Testis (tissue), 3 donors: ENCODE measurements around the gene PHACTR4. TPM values are rescaled to one million over a fixed set of nuclear protein-coding genes. Genes with fewer than 3 reads are reported as not detected.
A peak's percentile ranks its signal among the peaks of the same experiment; 100 is the strongest.
"Not testable (repeated sequence)": the region's sequence is repeated elsewhere in the genome, so short reads cannot be mapped to it uniquely, and the experiment has no call there.

ENCODE experiments used
- DNase-seq: peaks from one replicate; pipeline ENCODE4 v3.0.0-alpha.2; 2019
- H3K27ac ChIP-seq, 2 donors: fragments of 200-600 bp; sonication (generic); one replicate each; pipeline ENCODE4 v1.5.1; 2019
- H3K27me3 ChIP-seq: fragments of 200-600 bp; sonication (generic); one replicate; pipeline ENCODE4 v1.5.1; 2019
- H3K36me3 ChIP-seq: fragments of 200-600 bp; sonication (generic); one replicate; pipeline ENCODE4 v1.5.1; 2017; ENCODE audit warnings: low read depth; ENCODE audit errors: missing control alignments
- H3K4me1 ChIP-seq: fragments of 200-600 bp; sonication (generic); one replicate; pipeline ENCODE4 v1.5.1; 2019
- H3K4me3 ChIP-seq, 2 donors: fragments of 200-600 bp; sonication (generic); one replicate each; pipeline ENCODE4 v1.5.1; 2017 to 2019
- H3K9me3 ChIP-seq: fragments of 200-600 bp; sonication (generic); one replicate; pipeline ENCODE4 v1.5.1; 2017
- CTCF ChIP-seq, 3 experiments: fragments of 450-650 bp in 2 of 3; fragments of 200-600 bp in 1 of 3; sonication (generic) in 1 of 3; IDR thresholded peaks; one replicate each; pipeline ENCODE4 v1.5.1; 2016 to 2019; ENCODE audit warnings: antibody characterized with exemption in 3 of 3, mild to moderate bottlenecking in 2 of 3, moderate library complexity in 1 of 3
- POLR2A ChIP-seq: fragments of 450-650 bp; IDR thresholded peaks from one replicate; pipeline ENCODE4 v1.6.1; 2017; ENCODE audit warnings: antibody characterized with exemption, mild to moderate bottlenecking, moderate library complexity
- WGBS, 2 donors: methylation state at CpG; one replicate each; pipeline ENCODE4 v1.1.5; 2018; 5-methylcytosine and 5-hydroxymethylcytosine counted together
- intact Hi-C: fragments of 100-400 bp; cut with DNase I; formaldehyde crosslinking; loops from one replicate; pipeline ENCODE4 v1.15.1; 2023; ENCODE audit warnings: low total_unique reads
- polyA plus RNA-seq: library from polyadenylated mRNA; stranded (reverse); fragments of 350-450 nt; fragmentation: Illumina TruSeq; extraction: RNeasy Lipid Tissue Mini Kit (QIAGEN cat#74804); gene quantifications from one replicate; pipeline ENCODE4 v1.2.3, GENCODE V29; 2014; ENCODE audit warnings: low read depth, low replicate concordance; ENCODE audit not compliant: insufficient read depth
- total RNA-seq, 2 donors: library from RNA; depleted of rRNA; stranded (reverse); fragments of >200 nt; gene quantifications; one replicate each; pipeline ENCODE4 v1.2.3, GENCODE V29; 2016

PHACTR4 gene
- total and polyA plus RNA-seq, 3 donors from 2014 or later = 33.1 to 51.8 (median 40.9) TPM

DNA sequence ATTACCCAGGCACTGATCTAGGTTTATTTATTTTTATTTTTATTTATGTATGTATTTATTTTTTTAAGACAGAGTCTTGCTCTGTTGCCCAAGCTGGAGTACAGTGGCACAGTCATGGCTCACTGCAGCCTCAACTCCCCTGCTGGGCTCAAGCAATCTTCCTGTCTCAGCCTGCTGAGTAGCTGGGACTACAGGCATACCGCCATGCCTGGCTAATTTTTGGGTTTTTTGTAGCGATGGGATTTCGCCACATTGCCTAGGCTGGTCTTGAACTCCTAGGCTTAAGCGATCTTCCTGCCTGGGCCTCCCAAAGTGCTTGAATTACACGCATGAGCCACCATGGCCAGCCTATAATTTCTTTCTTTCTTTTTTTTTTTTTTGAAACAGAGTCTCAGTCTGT, 9.4 kb downstream of the PHACTR4 start:
- TF ChIP-seq POLR2A = no peak
- no peak for TF ChIP-seq CTCF (IDR thresholded peaks at IDR 0.05)
- H3K4me3 ChIP-seq = no peak overlapping the region
- intact Hi-C loops = no loop called here
- DNase-seq = no peak
- WGBS, 2 donors = 97 to 98% methylated on average over 5 of the region's 5 CpGs
- no peaks in the 10 kb centered on the region for H3K27me3 ChIP-seq
- H3K4me1 ChIP-seq = peaks cover 13% of the 10 kb centered on the region
- H3K9me3 ChIP-seq = no peaks in the 10 kb centered on the region
- no peaks in the 10 kb centered on the region for H3K36me3 ChIP-seq
- H3K27ac ChIP-seq = no peak overlapping the region

DNA sequence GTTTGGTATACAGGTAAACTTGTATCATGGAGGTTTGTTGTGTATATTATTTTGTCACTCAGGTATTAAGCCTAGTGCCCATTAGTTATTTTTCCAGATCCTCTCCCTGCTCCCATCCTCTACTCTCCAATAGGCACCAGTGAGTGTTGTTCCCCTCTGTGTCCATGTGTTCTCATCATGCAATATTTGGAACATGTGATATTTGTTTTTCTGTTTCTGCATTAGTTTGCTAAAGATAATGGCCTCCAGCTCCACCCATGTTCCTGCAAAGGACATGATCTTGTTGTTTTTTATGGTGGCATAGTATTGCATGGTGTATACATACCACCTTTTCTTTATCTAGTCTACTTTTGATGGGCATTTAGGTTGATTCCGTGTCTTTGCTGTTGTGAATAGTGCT, 10.9 kb downstream of the PHACTR4 start:
- H3K36me3 ChIP-seq = no peaks in the 10 kb centered on the region
- TF ChIP-seq POLR2A = no peak
- no peak for TF ChIP-seq CTCF (IDR thresholded peaks at IDR 0.05)
- no peak overlapping the region for H3K4me3 ChIP-seq
- no peak for DNase-seq
- peaks cover 8% of the 10 kb centered on the region for H3K4me1 ChIP-seq
- no peaks in the 10 kb centered on the region for H3K27me3 ChIP-seq
- H3K9me3 ChIP-seq = no peaks in the 10 kb centered on the region
- H3K27ac ChIP-seq = no peak overlapping the region
- intact Hi-C loops = no loop called here
- WGBS, 2 donors = 89 to 97% methylated on average over 1 of the region's 1 CpG

DNA sequence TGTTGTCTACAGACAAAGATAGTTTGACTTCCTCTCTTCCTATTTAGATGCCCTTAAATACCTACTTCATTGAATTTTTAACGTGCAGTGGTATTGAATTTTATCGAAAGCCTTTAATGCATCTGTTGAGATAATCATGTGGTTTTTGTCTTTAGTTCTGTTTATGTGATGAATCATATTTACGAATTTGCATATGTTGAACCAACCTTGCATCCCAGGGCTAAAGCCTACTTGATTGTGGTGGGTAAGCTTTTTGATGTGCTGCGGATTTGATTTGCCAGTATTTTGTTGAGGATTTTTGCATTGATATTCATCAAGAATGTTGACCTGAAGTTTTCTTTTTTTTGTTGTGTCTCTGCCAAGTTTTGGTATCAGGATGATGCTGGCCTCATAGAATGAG, 14.2 kb downstream of the PHACTR4 start:
- intact Hi-C loops, H3K36me3 ChIP-seq, H3K27ac ChIP-seq, H3K4me3 ChIP-seq, DNase-seq, H3K9me3 ChIP-seq, H3K4me1 ChIP-seq, H3K27me3 ChIP-seq: not testable (repeated sequence)
- 95 to 98% methylated on average over 4 of the region's 4 CpGs for WGBS, 2 donors

- Histone ChIP-seq H3K4me1 (no peaks in the 10 kb centered on the region), H3K4me3 (no peak overlapping the region), H3K27ac (no peak overlapping the region), H3K36me3 (no peaks in the 10 kb centered on the region), H3K27me3 (no peaks in the 10 kb centered on the region), H3K9me3 (no peaks in the 10 kb centered on the region)
- no peak for DNase-seq
- intact Hi-C loops = no loop called here
- 78 to 87% methylated on average over 6 of the region's 6 CpGs for WGBS, 2 donors
- TF ChIP-seq CTCF (IDR thresholded peaks at IDR 0.05) (no peak), POLR2A (no peak)
Measured at GRCh38 chr1:28392027-28392652, 22.6 kb downstream of the PHACTR4 start.

DNA sequence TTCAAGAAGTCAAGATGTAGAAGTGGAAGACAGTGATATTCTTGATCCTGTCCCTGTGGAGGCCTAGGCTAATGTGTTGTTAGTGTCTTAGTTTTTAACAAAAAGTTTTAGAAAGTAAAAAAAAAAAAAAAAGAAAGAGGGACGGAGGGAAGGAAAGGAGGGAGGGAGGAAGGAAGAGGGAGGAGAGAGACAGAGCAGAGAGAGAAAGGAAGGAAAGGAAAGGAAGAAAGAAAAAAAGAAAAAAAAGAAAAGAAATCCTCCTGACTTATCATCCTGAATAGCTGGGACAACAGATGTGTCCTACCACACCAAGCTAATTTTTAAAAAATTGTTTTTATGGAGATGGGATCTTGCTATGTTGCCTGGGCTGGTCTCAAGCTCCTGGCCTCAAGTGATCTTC, 24.6 kb downstream of the PHACTR4 start:
- Histone ChIP-seq H3K27me3 (no peaks in the 10 kb centered on the region), H3K36me3 (no peaks in the 10 kb centered on the region), H3K4me1 (no peaks in the 10 kb centered on the region), H3K27ac (peak overlapping the region in 1 of 2 donors; percentile 29), H3K4me3 (no peak overlapping the region), H3K9me3 (no peaks in the 10 kb centered on the region)
- intact Hi-C loops = no loop called here
- TF ChIP-seq POLR2A (no peak), CTCF (IDR thresholded peaks at IDR 0.05) (no peak)
- 36 to 52% methylated on average over 1 of the region's 1 CpG for WGBS, 2 donors
- no peak for DNase-seq
